Lower leg skin (tissue), 4 donors: ENCODE results near the gene EID2. TPM values are rescaled to one million over a fixed set of nuclear protein-coding genes. Genes with fewer than 3 reads are reported as not detected.

ENCODE experiments used
- DNase-seq, 2 donors: peaks; one replicate each; pipeline ENCODE4 v3.0.0-alpha.2; 2019; ENCODE audit warnings: low spot score in 2 of 2
- H3K4me3 ChIP-seq: fragments of 200-600 bp; sonication (generic); 2 replicates; pipeline ENCODE4 v1.5.1; 2017; ENCODE audit warnings: mild to moderate bottlenecking, low read depth; ENCODE audit not compliant: poor library complexity, severe bottlenecking
- CTCF ChIP-seq, 3 donors: fragments of 450-650 bp; IDR thresholded peaks; one replicate each; pipeline ENCODE4 v1.5.1; 2016; ENCODE audit warnings: antibody characterized with exemption in 3 of 3, mild to moderate bottlenecking in 3 of 3, moderate library complexity in 2 of 3
- POLR2A ChIP-seq, 2 donors: fragments of 450-650 bp; IDR thresholded peaks; one replicate each; pipeline ENCODE4 v1.6.1; 2016 to 2017; ENCODE audit warnings: antibody characterized with exemption in 2 of 2, mild to moderate bottlenecking in 1 of 2, moderate library complexity in 1 of 2
- WGBS, 2 donors: methylation state at CpG; one replicate each; pipeline ENCODE4 v1.1.5; 2018; 5-methylcytosine and 5-hydroxymethylcytosine counted together
- intact Hi-C: fragments of 100-400 bp; cut with DNase I; formaldehyde crosslinking; loops from one replicate; pipeline ENCODE4 v1.15.0; 2023; ENCODE audit warnings: low total_unique reads
- total RNA-seq, 4 donors: library from RNA; depleted of rRNA; stranded (reverse); fragments of >200 nt; gene quantifications; one replicate each; pipeline ENCODE4 v1.1.0, GENCODE V29; 2016

EID2 gene
- total RNA-seq, 4 donors from 2014 or later: 12.4 to 19.0 (median 14.3) TPM

DNA sequence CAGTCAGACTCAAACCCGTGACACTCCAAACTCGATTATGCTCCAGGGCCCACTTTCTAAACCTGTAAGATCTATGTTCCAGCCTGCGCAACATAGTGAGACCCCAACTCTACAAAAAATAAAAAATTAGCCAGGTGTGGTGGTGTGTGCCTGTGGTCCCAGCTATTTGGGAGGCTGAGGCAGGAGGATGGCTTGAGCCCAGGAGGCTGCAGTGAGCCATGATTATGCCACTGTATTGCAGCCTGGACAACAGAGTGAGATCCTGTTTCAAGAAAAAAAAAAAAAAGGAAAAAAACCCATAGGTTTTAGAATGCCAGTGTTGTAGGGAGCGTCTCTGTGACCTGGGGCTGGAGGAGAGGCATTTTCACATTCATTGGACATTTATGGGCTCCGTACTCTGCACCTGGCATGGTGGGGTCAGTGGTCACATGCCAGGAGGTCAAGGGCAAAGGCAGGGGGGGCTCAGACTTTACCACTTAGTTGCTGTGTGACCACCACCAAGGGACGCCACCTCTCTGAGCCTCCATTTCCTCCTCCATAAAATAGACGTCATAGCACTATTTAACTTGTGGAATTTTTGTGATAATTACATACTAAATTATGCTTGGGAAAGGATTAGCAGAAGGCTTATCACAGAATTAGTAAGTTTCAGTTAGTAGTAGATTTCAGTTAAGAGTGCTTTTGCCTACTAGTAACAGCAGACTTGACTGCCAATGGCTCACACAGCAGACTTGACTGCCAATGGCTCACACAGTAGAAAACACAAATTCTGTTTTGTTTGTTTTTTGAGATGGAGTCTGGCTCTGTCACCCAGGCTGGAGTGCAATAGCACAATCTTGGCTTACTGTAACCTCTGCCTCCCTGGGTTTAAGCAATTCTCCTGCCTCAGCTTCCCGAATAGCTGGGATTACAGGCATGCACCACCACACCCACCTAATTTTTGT, 19.1 kb downstream of the EID2 start:
- WGBS, 2 donors: 84 to 90% methylated on average over 8 of the region's 8 CpGs
- intact Hi-C loops: no loop called here
- TF ChIP-seq CTCF (IDR thresholded peaks at IDR 0.05) (no peak), POLR2A (IDR thresholded peaks at IDR 0.05) (no peak)
- H3K4me3 ChIP-seq: no peak overlapping the region
- DNase-seq: no peak

- intact Hi-C loops: no loop called here
- TF ChIP-seq CTCF (IDR thresholded peaks at IDR 0.05) (no peak), POLR2A (IDR thresholded peaks at IDR 0.05) (no peak)
- 41 to 54% methylated on average over 9 of the region's 9 CpGs for WGBS, 2 donors
- H3K4me3 ChIP-seq: no peak overlapping the region
- DNase-seq: no peak
Observed at GRCh38 chr19:39518975-39519374, 21.0 kb downstream of the EID2 start.

GRCh38 chr19:39518458-39518857, 21.5 kb downstream of the EID2 start:
- TF ChIP-seq POLR2A (IDR thresholded peaks at IDR 0.05) (no peak), CTCF (IDR thresholded peaks at IDR 0.05) (no peak)
- 29 to 47% methylated on average over 5 of the region's 5 CpGs for WGBS, 2 donors
- no peak overlapping the region for H3K4me3 ChIP-seq
- intact Hi-C loops: no loop called here
- no peak for DNase-seq

DNA sequence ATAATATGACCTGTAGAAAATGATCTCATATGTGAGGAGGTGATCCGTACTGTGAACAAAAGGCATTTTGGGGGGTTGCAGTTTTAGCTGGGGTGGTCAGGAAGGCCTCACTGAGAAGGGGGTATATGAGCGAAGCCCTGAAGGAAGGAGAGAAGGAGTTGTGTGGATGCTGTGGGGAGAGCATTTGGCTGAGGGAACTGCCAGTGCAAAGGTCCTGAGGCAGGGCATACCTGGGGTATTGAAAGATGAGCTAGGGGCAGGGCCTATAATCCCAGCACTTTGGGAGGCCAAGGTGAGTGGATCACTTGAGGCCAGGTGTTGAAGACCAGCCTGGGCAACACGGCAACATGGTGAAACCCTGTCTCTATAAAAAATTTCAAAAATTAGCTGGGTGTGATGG, 22.5 kb downstream of the EID2 start:
- H3K4me3 ChIP-seq: no peak overlapping the region
- intact Hi-C loops: no loop called here
- no peak for DNase-seq
- 76 to 82% methylated on average over 3 of the region's 3 CpGs for WGBS, 2 donors
- TF ChIP-seq CTCF (IDR thresholded peaks at IDR 0.05) (no peak), POLR2A (IDR thresholded peaks at IDR 0.05) (no peak)

GRCh38 chr19:39516270-39516669, 23.7 kb downstream of the EID2 start:
- 48 to 54% methylated on average over 6 of the region's 6 CpGs for WGBS, 2 donors
- DNase-seq: no peak
- intact Hi-C loops: no loop called here
- TF ChIP-seq POLR2A (IDR thresholded peaks at IDR 0.05) (no peak), CTCF (IDR thresholded peaks at IDR 0.05) (no peak)
- H3K4me3 ChIP-seq: no peak overlapping the region
